ENCODE data around the gene VPS26B. TPM values are rescaled to one million over a fixed set of nuclear protein-coding genes. Genes with fewer than 3 reads are reported as not detected.

Gene VPS26B
- total RNA-seq, 1 experiment from 2014 or later, result 69.4 TPM

GRCh38 chr11:134196756-134197155 lies 27.7 kb upstream of the VPS26B start:
- no TSS peak for BruUV-seq (replicated peaks)
- Histone ChIP-seq H3K36me3 (ENCODE audit: control insufficient read depth, insufficient read depth, low read length) (peaks cover 31% of the 10 kb centered on the region), H3K4me1 (ENCODE audit: control insufficient read depth, insufficient read depth, low read length) (no peaks in the 10 kb centered on the region), H3K9me3 (ENCODE audit: control insufficient read depth, insufficient read depth, low read depth, low read length) (no peaks in the 10 kb centered on the region), H3K27ac (ENCODE audit: low read length) (no peak overlapping the region), H3K27me3 (ENCODE audit: control insufficient read depth, insufficient read depth, low read length) (no peaks in the 10 kb centered on the region), H3K4me3 (ENCODE audit: low read depth in 2 of 2, low read length in 2 of 2) (no peak overlapping the region)
- DNase-seq (ENCODE audit: low read depth, low spot score) (no peak), ATAC-seq (no peak)
- in situ Hi-C loops (cut with HindIII; ENCODE audit: low pct_unique_long_range_greater_than_20kb, low sequenced_read_pairs) (no loop called here), intact Hi-C loops (cut with micrococcal nuclease; ENCODE audit: unreplicated experiment) (no loop called here)
- TF ChIP-seq SIN3A (IDR thresholded peaks at IDR 0.05; ENCODE audit: borderline replicate concordance, insufficient read depth, low read depth, low read length), result no peak
- TF ChIP-seq TCF7L2 (IDR thresholded peaks at IDR 0.05; ENCODE audit: low read depth, low read length), result no peak
- no peak for TF ChIP-seq CTCF (IDR thresholded peaks at IDR 0.05)
- TF ChIP-seq POLR2AphosphoS5 (IDR thresholded peaks at IDR 0.05; ENCODE audit: low read depth, low read length), result no peak
- TF ChIP-seq REST (IDR thresholded peaks at IDR 0.05; ENCODE audit: insufficient read depth in 1 of 2, low read depth in 2 of 2, low read length in 1 of 2), result no peak
- CTCF ChIA-PET, result no interaction called here
- POLR2A ChIA-PET, result no interaction called here

- TF ChIP-seq TCF7L2 (IDR thresholded peaks at IDR 0.05; ENCODE audit: low read depth, low read length) (no peak), REST (IDR thresholded peaks at IDR 0.05; ENCODE audit: insufficient read depth in 1 of 2, low read depth in 2 of 2, low read length in 1 of 2) (no peak)
- ATAC-seq (no peak), DNase-seq (ENCODE audit: low read depth, low spot score) (no peak)
- H3K4me3 ChIP-seq (ENCODE audit: low read depth in 2 of 2, low read length in 2 of 2), result no peak overlapping the region
- H3K27me3 ChIP-seq (ENCODE audit: control insufficient read depth, insufficient read depth, low read length), result no peaks in the 10 kb centered on the region
- no TSS peak for BruUV-seq (replicated peaks)
- peaks cover 36% of the 10 kb centered on the region for H3K36me3 ChIP-seq (ENCODE audit: control insufficient read depth, insufficient read depth, low read length)
- POLR2A ChIA-PET, result no interaction called here
- intact Hi-C loops (cut with micrococcal nuclease; ENCODE audit: unreplicated experiment) (no loop called here), in situ Hi-C loops (cut with HindIII; ENCODE audit: low pct_unique_long_range_greater_than_20kb, low sequenced_read_pairs) (no loop called here)
- no peaks in the 10 kb centered on the region for H3K4me1 ChIP-seq (ENCODE audit: control insufficient read depth, insufficient read depth, low read length)
- H3K27ac ChIP-seq (ENCODE audit: low read length), result no peak overlapping the region
- CTCF ChIA-PET, result no interaction called here
- no peaks in the 10 kb centered on the region for H3K9me3 ChIP-seq (ENCODE audit: control insufficient read depth, insufficient read depth, low read depth, low read length)
Observed at GRCh38 chr11:134199531-134199930, 24.9 kb upstream of the VPS26B start.

Measured in Panc1 (cell line).